Activated CD4-positive, CD25-positive, alpha-beta regulatory T cell (primary cell): Measurements from ENCODE around the gene MYO3B.

ENCODE experiments used
- DNase-seq, 4 experiments: peaks; one replicate each; lab custom pipeline; 2025; lab: John Stamatoyannopoulos, UW

MYO3B gene

GRCh38 chr2:170371231-170371998 lies 193.5 kb downstream of the MYO3B start:
- DNase-seq = no peak

- no peak for DNase-seq
These were observed 197.2 kb downstream of the MYO3B start for GRCh38 chr2:170375192-170375591.

- no peak for DNase-seq
These were observed 199.7 kb downstream of the MYO3B start for GRCh38 chr2:170377500-170378207.

GRCh38 chr2:170380267-170380666 lies 202.3 kb downstream of the MYO3B start:
- DNase-seq = no peak

GRCh38 chr2:170381678-170382077 lies 203.7 kb downstream of the MYO3B start:
- no peak for DNase-seq

- DNase-seq = no peak
These were observed 208.6 kb downstream of the MYO3B start for GRCh38 chr2:170386554-170386953.

GRCh38 chr2:170391018-170391417 lies 213.1 kb downstream of the MYO3B start:
- DNase-seq = no peak

GRCh38 chr2:170391697-170392096 lies 213.8 kb downstream of the MYO3B start:
- no peak for DNase-seq

- no peak for DNase-seq
These were observed 216.0 kb downstream of the MYO3B start for GRCh38 chr2:170393861-170394498.

- DNase-seq = no peak
These were observed 216.9 kb downstream of the MYO3B start for GRCh38 chr2:170394641-170395387.

- no peak for DNase-seq
These were observed 219.0 kb downstream of the MYO3B start for GRCh38 chr2:170396799-170397459.

- DNase-seq = no peak
These were observed 223.2 kb downstream of the MYO3B start for GRCh38 chr2:170401187-170401586.

GRCh38 chr2:170404846-170405245 lies 226.9 kb downstream of the MYO3B start:
- DNase-seq = no peak

- no peak for DNase-seq
These were observed 227.4 kb downstream of the MYO3B start for GRCh38 chr2:170405326-170405725.

GRCh38 chr2:170408461-170409163 lies 230.7 kb downstream of the MYO3B start:
- DNase-seq = no peak

- peak; percentile 32 to 52 (median 42) for DNase-seq
These were observed 231.2 kb downstream of the MYO3B start for GRCh38 chr2:170409164-170409535.

GRCh38 chr2:170411660-170412059 lies 233.7 kb downstream of the MYO3B start:
- DNase-seq = no peak

GRCh38 chr2:170420961-170421687 lies 243.2 kb downstream of the MYO3B start:
- no peak for DNase-seq

GRCh38 chr2:170423919-170424318 lies 246.0 kb downstream of the MYO3B start:
- no peak for DNase-seq

GRCh38 chr2:170425281-170425751 lies 247.4 kb downstream of the MYO3B start:
- DNase-seq = no peak
